HepG2 (cell line): ENCODE data around the gene TIMELESS. TPM values are rescaled to one million over a fixed set of nuclear protein-coding genes. Genes with fewer than 3 reads are reported as not detected.

Experiments
- CBFB ChIP-seq: sonication (generic); formaldehyde crosslinking; IDR thresholded peaks from 2 replicates; pipeline ENCODE4 v1.4.0; 2020; ENCODE audit warnings: missing genetic modification reagents
- CEBPB ChIP-seq: IDR thresholded peaks from 2 replicates; pipeline ENCODE4 v1.6.1; 2011; ENCODE audit warnings: low read depth, low read length, improper control_type of control experiment, borderline replicate concordance
- CREB1 ChIP-seq, 2 experiments: fragments of 450-650 bp in 1 of 2; IDR thresholded peaks; 2 replicates each; pipeline ENCODE4 v1.6.1; 2016 to 2017; ENCODE audit warnings: control low read depth in 1 of 2, mild to moderate bottlenecking in 1 of 2, missing compliant biosample characterization in 1 of 2, missing genetic modification characterization in 1 of 2
- HIVEP1 ChIP-seq: sonication (generic); formaldehyde crosslinking; IDR thresholded peaks from 2 replicates; pipeline ENCODE4 v1.4.0; 2020; ENCODE audit warnings: mild to moderate bottlenecking, missing genetic modification reagents
- HNF4A ChIP-seq: sonication (generic); formaldehyde crosslinking; IDR thresholded peaks from 2 replicates; pipeline ENCODE4 v1.4.0; 2020; ENCODE audit warnings: missing genetic modification reagents
- KLF16 ChIP-seq, 2 experiments: sonication (generic) in 1 of 2; formaldehyde crosslinking in 1 of 2; IDR thresholded peaks; 2 replicates each; pipeline versions ENCODE4 v1.6.1 to v1.8.0; 2016 to 2023; ENCODE audit warnings: missing genetic modification reagents in 2 of 2, missing compliant biosample characterization in 1 of 2
- MTA1 ChIP-seq: sonication (generic); formaldehyde crosslinking; IDR thresholded peaks from 2 replicates; pipeline ENCODE4 v1.4.0; 2020; ENCODE audit warnings: missing genetic modification reagents, mild to moderate bottlenecking, borderline replicate concordance
- NFIB ChIP-seq: sonication (generic); formaldehyde crosslinking; IDR thresholded peaks from 2 replicates; pipeline ENCODE4 v1.9.0; 2021; ENCODE audit warnings: missing genetic modification reagents, mild to moderate bottlenecking, borderline replicate concordance
- RERE ChIP-seq: IDR thresholded peaks from 2 replicates; pipeline ENCODE4 v1.6.1; 2016; ENCODE audit warnings: low read depth, missing genetic modification reagents, missing compliant biosample characterization
- RXRA ChIP-seq: sonication (generic); formaldehyde crosslinking; IDR thresholded peaks from 2 replicates; pipeline ENCODE4 v1.5.1; 2020; ENCODE audit warnings: missing genetic modification reagents
- TEF ChIP-seq: sonication (generic); formaldehyde crosslinking; IDR thresholded peaks from 2 replicates; pipeline ENCODE4 v1.5.0; 2020; ENCODE audit warnings: missing genetic modification reagents
- THAP11 ChIP-seq: IDR thresholded peaks from 2 replicates; pipeline ENCODE4 v1.6.1; 2016; ENCODE audit warnings: missing biosample characterization, missing genetic modification reagents
- YEATS2 ChIP-seq: sonication (generic); formaldehyde crosslinking; IDR thresholded peaks from 2 replicates; pipeline ENCODE4 v1.4.0; 2020; ENCODE audit warnings: missing genetic modification reagents, borderline replicate concordance
- ZBTB46 ChIP-seq: sonication (generic); formaldehyde crosslinking; IDR thresholded peaks from 2 replicates; pipeline ENCODE4 v1.4.0; 2020; ENCODE audit warnings: mild to moderate bottlenecking, missing genetic modification reagents, borderline replicate concordance
- ZMYM4 ChIP-seq: sonication (generic); formaldehyde crosslinking; IDR thresholded peaks from 2 replicates; pipeline ENCODE4 v1.8.1; 2023; ENCODE audit warnings: mild to moderate bottlenecking, missing genetic modification reagents
- ZNF350 ChIP-seq: sonication (generic); formaldehyde crosslinking; IDR thresholded peaks from 2 replicates; pipeline ENCODE4 v1.4.0; 2020; ENCODE audit warnings: mild to moderate bottlenecking, low read depth, missing genetic modification reagents, borderline replicate concordance
- ZNF609 ChIP-seq: sonication (generic); formaldehyde crosslinking; IDR thresholded peaks from 2 replicates; pipeline ENCODE4 v1.4.0; 2020; ENCODE audit warnings: mild to moderate bottlenecking, missing genetic modification reagents, borderline replicate concordance
- polyA plus RNA-seq, 8 experiments: library from polyadenylated mRNA; depleted of rRNA in 3 of 8; stranded (reverse) in 7 of 8; unstranded in 1 of 8; fragments of >200 nt; fragmentation: Illumina TruSeq in 4 of 8; extraction: Trizol in 4 of 8; gene quantifications; 2 replicates each; pipeline versions ENCODE4 v1.2.1 to v1.2.3, GENCODE V29; 2011 to 2016; ENCODE audit warnings: low read depth in 4 of 8, missing spikeins in 1 of 8, mixed read lengths in 1 of 8; ENCODE audit not compliant: insufficient read depth in 1 of 8
- total RNA-seq, 5 experiments: library from RNA; depleted of rRNA; stranded (reverse); fragments of >200 nt; fragmentation: Illumina TruSeq; extraction: Trizol; gene quantifications; 2 replicates each; pipeline ENCODE4 v1.2.3, GENCODE V29; 2016; ENCODE audit warnings: low read depth in 1 of 5

Gene TIMELESS
- total and polyA plus RNA-seq, 2 of the 13 experiments (the other 11 are each of a cell fraction or from before 2014, with no cell fraction given): 4.0 to 20.3 TPM

- 0 out of 2 replicates have a peak, but pooled peaks have one; percentile 28 for TF ChIP-seq ZNF609 (CRISPR knock-in tag)
- peak; percentile 46; the same call in 1 of the 2 replicates for TF ChIP-seq MTA1 (CRISPR knock-in tag)
- TF ChIP-seq ZBTB46 (CRISPR knock-in tag): no peak
- no peak for TF ChIP-seq NFIB (CRISPR knock-in tag)
- peak; percentile 31; the same call in 1 of the 2 replicates for TF ChIP-seq HIVEP1 (CRISPR knock-in tag)
- no peak for TF ChIP-seq ZNF350 (CRISPR knock-in tag)
- peak; percentile 90 for TF ChIP-seq CEBPB
- no peak for TF ChIP-seq KLF16 (CRISPR knock-in tag; IDR thresholded peaks at IDR 0.05)
- no peak for TF ChIP-seq RERE (CRISPR knock-in tag)
- TF ChIP-seq CREB1 (IDR thresholded peaks at IDR 0.05): no peak
- peak; percentile 68 for TF ChIP-seq CREB1 (CRISPR knock-in tag; IDR thresholded peaks at IDR 0.05)
- TF ChIP-seq HNF4A (CRISPR knock-in tag): peak; percentile 64
- TF ChIP-seq ZMYM4: 0 out of 2 replicates have a peak, but pooled peaks have one; percentile 23
- TF ChIP-seq TEF (CRISPR knock-in tag): no peak
- no peak for TF ChIP-seq THAP11 (CRISPR knock-in tag)
- TF ChIP-seq YEATS2 (CRISPR knock-in tag): 0 out of 2 replicates have a peak, but pooled peaks have one; percentile 26
- peak; percentile 56; the same call in 1 of the 2 replicates for TF ChIP-seq RXRA (CRISPR knock-in tag)
- TF ChIP-seq CBFB (CRISPR knock-in tag): no peak
Observed at GRCh38 chr12:56476972-56477432, 27.8 kb upstream of the TIMELESS start (continued).
